HCT116 (cell line): ENCODE measurements around the gene BFSP1. TPM values are rescaled to one million over a fixed set of nuclear protein-coding genes. Genes with fewer than 3 reads are reported as not detected.

Experiments used
- ATAC-seq: fragments of 200-7000 bp; cut with Tn5 transposase; 2 replicates; pipeline ENCODE4 v1.9.1; 2020; ENCODE audit warnings: mild to moderate bottlenecking, moderate library complexity
- BruUV-seq: library from RNA; stranded (reverse); fragments of 400-500 nt; replicated peaks from 2 replicates; lab custom pipeline; 2021; lab: Mats Ljungman, UMichigan
- CTCF ChIA-PET: fragments of 300-600 bp; sonication (Branson Sonifier 250); formaldehyde crosslinking; loops from one replicate; lab custom pipeline; 2021; ENCODE audit warnings: antibody characterized with exemption; lab: Charles Lee
- POLR2A ChIA-PET: fragments of 300-600, 350-600 bp; sonication (Branson Sonifier 250); formaldehyde crosslinking; loops from one replicate; lab custom pipeline; 2021; ENCODE audit warnings: antibody characterized with exemption; lab: Charles Lee
- RAD21 ChIA-PET, 2 experiments: fragments of 300-600 bp; sonication (Branson Sonifier 250); formaldehyde crosslinking; loops; one replicate each; lab custom pipeline; 2023; ENCODE audit warnings: low total read pairs in 2 of 2; ENCODE audit not compliant: uncharacterized antibody in 2 of 2, unreplicated experiment in 2 of 2, low non-redundant PET in 1 of 2; lab: Charles Lee
- DNase-seq: peaks from one replicate; pipeline ENCODE4 v3.0.0-alpha.2; 2010; ENCODE audit warnings: low read depth, low spot score
- H2AFZ ChIP-seq: fragments of 200-600 bp; shearing (Covaris generic), sonication (generic); 2 replicates; pipeline ENCODE4 v1.6.1; 2017; ENCODE audit warnings: low read depth, mixed run types, mixed read lengths, antibody characterized with exemption, low read length; ENCODE audit not compliant: poor library complexity, severe bottlenecking
- H3K27ac ChIP-seq: 2 replicates; pipeline ENCODE4 v1.5.1; 2012; ENCODE audit warnings: low read depth, low read length
- H3K27me3 ChIP-seq: fragments of 200-600 bp; sonication (generic); 2 replicates; pipeline ENCODE4 v1.6.1; 2016; ENCODE audit warnings: mixed run types, low read length, mixed read lengths; ENCODE audit not compliant: insufficient read depth
- H3K36me3 ChIP-seq, 2 experiments: fragments of 200-500 bp in 1 of 2; fragments of 200-600 bp in 1 of 2; sonication (Bioruptor generic) in 1 of 2; sonication (generic) in 1 of 2; 2 replicates each; pipeline versions ENCODE4 v1.5.1 to v1.6.1; 2014 to 2016; ENCODE audit warnings: low read length in 2 of 2, inconsistent platforms in 1 of 2, mixed read lengths in 1 of 2, mixed run types in 1 of 2; ENCODE audit not compliant: insufficient read depth in 2 of 2, control insufficient read depth in 1 of 2
- H3K4me1 ChIP-seq, 2 experiments: fragments of 200-600 bp in 1 of 2; sonication (generic) in 1 of 2; 2 replicates each; pipeline versions ENCODE4 v1.5.1 to v1.6.1; 2012 to 2017; ENCODE audit warnings: low read length in 2 of 2, inconsistent platforms in 1 of 2, mild to moderate bottlenecking in 1 of 2, mixed read lengths in 1 of 2, mixed run types in 1 of 2, moderate library complexity in 1 of 2; ENCODE audit not compliant: insufficient read depth in 2 of 2, control insufficient read depth in 1 of 2
- H3K4me2 ChIP-seq: fragments of 200-600 bp; sonication (generic); 2 replicates; pipeline ENCODE4 v1.6.1; 2017; ENCODE audit warnings: mixed run types, low read length, mixed read lengths
- H3K4me3 ChIP-seq, 2 experiments: fragments of 200-600 bp in 1 of 2; sonication (generic) in 1 of 2; replicated peaks in 1 of 2; 2 replicates each; pipeline ENCODE4 v1.5.1; 2011 to 2016; ENCODE audit warnings: low read length in 2 of 2, control low read depth in 1 of 2, low read depth in 1 of 2, mild to moderate bottlenecking in 1 of 2, mixed read lengths in 1 of 2, mixed run types in 1 of 2
- H3K79me2 ChIP-seq: fragments of 200-600 bp; sonication (generic); 2 replicates; pipeline ENCODE4 v1.6.1; 2017; ENCODE audit warnings: mild to moderate bottlenecking, mixed run types, low read length, moderate library complexity, mixed read lengths; ENCODE audit not compliant: insufficient read depth
- H3K9ac ChIP-seq: fragments of 200-600 bp; sonication (generic); 2 replicates; pipeline ENCODE4 v1.6.1; 2016; ENCODE audit warnings: low read length, mixed read lengths
- H3K9me2 ChIP-seq: fragments of 200-600 bp; sonication (generic), shearing (Covaris generic); 2 replicates; pipeline ENCODE4 v1.6.1; 2017; ENCODE audit warnings: mixed run types, mild to moderate bottlenecking, moderate library complexity; ENCODE audit not compliant: insufficient read depth
- H3K9me3 ChIP-seq, 2 experiments: fragments of 200-500 bp in 1 of 2; fragments of 200-600 bp in 1 of 2; sonication (Bioruptor generic) in 1 of 2; sonication (generic) in 1 of 2; 2 replicates each; pipeline ENCODE4 v1.6.1; 2014 to 2017; ENCODE audit warnings: low read length in 2 of 2, mixed read lengths in 2 of 2, inconsistent platforms in 1 of 2, low read depth in 1 of 2, mild to moderate bottlenecking in 1 of 2, mixed run types in 1 of 2, moderate library complexity in 1 of 2; ENCODE audit not compliant: control insufficient read depth in 1 of 2, insufficient read depth in 1 of 2
- H4K20me1 ChIP-seq: fragments of 200-600 bp; sonication (generic), shearing (Covaris generic); 2 replicates; pipeline ENCODE4 v1.6.1; 2017; ENCODE audit warnings: mixed run types, mild to moderate bottlenecking, moderate library complexity; ENCODE audit not compliant: insufficient read depth
- ATF3 ChIP-seq: IDR thresholded peaks from 2 replicates; pipeline ENCODE4 v1.6.1; 2012
- CBX3 ChIP-seq: IDR thresholded peaks from 2 replicates; pipeline ENCODE4 v1.6.1; 2012; ENCODE audit warnings: low read depth
- CEBPB ChIP-seq: IDR thresholded peaks from 2 replicates; pipeline ENCODE4 v1.6.1; 2012; ENCODE audit warnings: low read depth
- EGR1 ChIP-seq: IDR thresholded peaks from 2 replicates; pipeline ENCODE4 v1.6.1; 2012; ENCODE audit warnings: low read depth
- ELF1 ChIP-seq: IDR thresholded peaks from 2 replicates; pipeline ENCODE4 v1.6.1; 2012; ENCODE audit warnings: low read depth, borderline replicate concordance
- EZH2phosphoT487 ChIP-seq: fragments of 200-600 bp; IDR thresholded peaks from 2 replicates; pipeline ENCODE4 v1.6.1; 2018; ENCODE audit warnings: antibody characterized with exemption, borderline replicate concordance
- FOSL1 ChIP-seq: IDR thresholded peaks from 2 replicates; pipeline ENCODE4 v1.6.1; 2012; ENCODE audit warnings: low read depth
- JUND ChIP-seq: IDR thresholded peaks from 2 replicates; pipeline ENCODE4 v1.6.1; 2012
- POLR2A ChIP-seq: IDR thresholded peaks from 2 replicates; pipeline ENCODE4 v1.7.0; 2011; ENCODE audit warnings: borderline replicate concordance; ENCODE audit not compliant: insufficient read depth, insufficient read length; ENCODE audit errors: extremely low read depth
- POLR2AphosphoS5 ChIP-seq: IDR thresholded peaks from 2 replicates; pipeline ENCODE4 v1.6.1; 2011; ENCODE audit warnings: mild to moderate bottlenecking, low read depth, low read length, moderate library complexity
- SIN3A ChIP-seq: IDR thresholded peaks from 2 replicates; pipeline ENCODE4 v1.6.1; 2012; ENCODE audit warnings: low read depth
- SP1 ChIP-seq: IDR thresholded peaks from 2 replicates; pipeline ENCODE4 v1.6.1; 2012; ENCODE audit warnings: low read depth
- SRF ChIP-seq: IDR thresholded peaks from 2 replicates; pipeline ENCODE4 v1.6.1; 2012; ENCODE audit warnings: low read depth
- TCF7L2 ChIP-seq: IDR thresholded peaks from 2 replicates; pipeline ENCODE4 v1.7.0; 2011; ENCODE audit warnings: borderline replicate concordance, inconsistent platforms; ENCODE audit not compliant: insufficient read depth, insufficient read length; ENCODE audit errors: extremely low read depth
- ZBTB33 ChIP-seq: IDR thresholded peaks from 2 replicates; pipeline ENCODE4 v1.6.1; 2011; ENCODE audit warnings: mild to moderate bottlenecking, low read length, moderate library complexity; ENCODE audit not compliant: insufficient replicate concordance; ENCODE audit errors: extremely low read depth
- ZFX ChIP-seq: fragments of 450-650 bp; IDR thresholded peaks from 2 replicates; pipeline ENCODE4 v1.6.1; 2017
- intact Hi-C: fragments of 100-400 bp; cut with micrococcal nuclease; formaldehyde crosslinking; loops from 2 replicates; pipeline ENCODE4 v1.10.0; 2022
- total RNA-seq: library from RNA; stranded (reverse); gene quantifications from one replicate; pipeline ENCODE4 v1.2.1, GENCODE V29; 2021; ENCODE audit not compliant: unreplicated experiment
- TF ChIP-seq, protein P1 (sequence below), 3 experiments: fragments of 200-600 bp in 1 of 3; sonication (generic) in 1 of 3; IDR thresholded peaks in 2 of 3; conservative IDR thresholded peaks in 1 of 3; 2 replicates each; pipeline ENCODE4 v1.5.1; 2012 to 2017; ENCODE audit warnings: low read depth in 2 of 3, low read length in 2 of 3, antibody characterized with exemption in 1 of 3, borderline replicate concordance in 1 of 3, control low read depth in 1 of 3, mild to moderate bottlenecking in 1 of 3, mixed read lengths in 1 of 3, mixed run types in 1 of 3, moderate library complexity in 1 of 3; ENCODE audit not compliant: insufficient read depth in 1 of 3

The BFSP1 gene
- total RNA-seq, 1 experiment from 2014 or later: 8.8 TPM

- no peaks in the 10 kb centered on the region for H4K20me1 ChIP-seq
- no peaks in the 10 kb centered on the region for H3K36me3 ChIP-seq
- H3K4me2 ChIP-seq: no peak overlapping the region
- intact Hi-C loops: loop anchor here (10.0 kb wide), 1 partner anchor 395 kb away; no protein-coding TSS in a partner anchor
- H3K79me2 ChIP-seq: no peaks in the 10 kb centered on the region
- RAD21 ChIA-PET: no interaction called here
- no peak overlapping the region for H3K4me3 ChIP-seq
- CTCF ChIA-PET: no interaction called here
- H2AFZ ChIP-seq: no peak overlapping the region
- peaks cover 0 to 4% of the 10 kb centered on the region in 2 experiments; a peak in 1 of 4 replicates for H3K4me1 ChIP-seq
- H3K9me3 ChIP-seq: no peaks in the 10 kb centered on the region
- DNase-seq: no peak
- H3K9ac ChIP-seq: no peak overlapping the region
- H3K27me3 ChIP-seq: no peaks in the 10 kb centered on the region
- TF ChIP-seq ZBTB33 (no peak), TCF7L2 (no peak), SP1 (no peak)
- TF ChIP-seq, all 23 proteins: peak for 0
- no peak for ATAC-seq
- Histone ChIP-seq H3K27ac (no peak overlapping the region), H3K9me2 (no peaks in the 10 kb centered on the region)
- POLR2A ChIA-PET: no interaction called here
- no TSS peak for BruUV-seq
These were observed 30.9 kb downstream of the BFSP1 start for GRCh38 chr20:17500271-17500670.

GRCh38 chr20:17499041-17499440 is 32.1 kb downstream of the BFSP1 start:
- Histone ChIP-seq H2AFZ (no peak overlapping the region), H3K79me2 (no peaks in the 10 kb centered on the region), H4K20me1 (no peaks in the 10 kb centered on the region), H3K36me3 (no peaks in the 10 kb centered on the region; a peak in 1 of 4 replicates), H3K9me2 (no peaks in the 10 kb centered on the region), H3K27ac (no peak overlapping the region), H3K4me3 (no peak overlapping the region), H3K9me3 (no peaks in the 10 kb centered on the region), H3K4me1 (no peaks in the 10 kb centered on the region), H3K4me2 (no peak overlapping the region), H3K27me3 (no peaks in the 10 kb centered on the region), H3K9ac (no peak overlapping the region)
- POLR2A ChIA-PET: no interaction called here
- CTCF ChIA-PET: no interaction called here
- RAD21 ChIA-PET: no interaction called here
- intact Hi-C loops: no loop called here
- no peak for DNase-seq
- BruUV-seq: no TSS peak
- no peak for TF ChIP-seq ATF3
- TF ChIP-seq ELF1: no peak
- TF ChIP-seq JUND: no peak
- no peak for TF ChIP-seq TCF7L2
- TF ChIP-seq CBX3: no peak
- TF ChIP-seq FOSL1: no peak
- TF ChIP-seq POLR2AphosphoS5: no peak
- TF ChIP-seq SP1: no peak
- no peak for TF ChIP-seq CEBPB
- TF ChIP-seq, protein P1, sequence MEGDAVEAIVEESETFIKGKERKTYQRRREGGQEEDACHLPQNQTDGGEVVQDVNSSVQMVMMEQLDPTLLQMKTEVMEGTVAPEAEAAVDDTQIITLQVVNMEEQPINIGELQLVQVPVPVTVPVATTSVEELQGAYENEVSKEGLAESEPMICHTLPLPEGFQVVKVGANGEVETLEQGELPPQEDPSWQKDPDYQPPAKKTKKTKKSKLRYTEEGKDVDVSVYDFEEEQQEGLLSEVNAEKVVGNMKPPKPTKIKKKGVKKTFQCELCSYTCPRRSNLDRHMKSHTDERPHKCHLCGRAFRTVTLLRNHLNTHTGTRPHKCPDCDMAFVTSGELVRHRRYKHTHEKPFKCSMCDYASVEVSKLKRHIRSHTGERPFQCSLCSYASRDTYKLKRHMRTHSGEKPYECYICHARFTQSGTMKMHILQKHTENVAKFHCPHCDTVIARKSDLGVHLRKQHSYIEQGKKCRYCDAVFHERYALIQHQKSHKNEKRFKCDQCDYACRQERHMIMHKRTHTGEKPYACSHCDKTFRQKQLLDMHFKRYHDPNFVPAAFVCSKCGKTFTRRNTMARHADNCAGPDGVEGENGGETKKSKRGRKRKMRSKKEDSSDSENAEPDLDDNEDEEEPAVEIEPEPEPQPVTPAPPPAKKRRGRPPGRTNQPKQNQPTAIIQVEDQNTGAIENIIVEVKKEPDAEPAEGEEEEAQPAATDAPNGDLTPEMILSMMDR (IDR thresholded peaks at IDR 0.05 in 2 of 3, conservative IDR thresholded peaks at IDR 0.05 in 1 of 3; ENCODE audit: borderline replicate concordance in 1 of 3, insufficient read depth in 1 of 3, low read depth in 2 of 3, low read length in 2 of 3): no peak
- no peak for TF ChIP-seq EZH2phosphoT487
- TF ChIP-seq SIN3A: no peak
- TF ChIP-seq SRF: no peak
- no peak for TF ChIP-seq POLR2A
- TF ChIP-seq EGR1: no peak
- TF ChIP-seq ZFX: no peak
- no peak for ATAC-seq
